Esophagus muscularis mucosa (tissue), 4 donors: ENCODE results near the gene RPS2.

ENCODE experiments used
- EP300 ChIP-seq: sonication (generic); formaldehyde crosslinking; IDR thresholded peaks from one replicate; pipeline ENCODE4 v1.6.1; 2017; ENCODE audit warnings: antibody characterized with exemption
- POLR2A ChIP-seq: fragments of 450-650 bp; IDR thresholded peaks from one replicate; pipeline ENCODE4 v1.6.1; 2017; ENCODE audit warnings: antibody characterized with exemption, moderate library complexity, mild to moderate bottlenecking, low read depth
- POLR2AphosphoS5 ChIP-seq, 2 donors: sonication (generic); formaldehyde crosslinking; IDR thresholded peaks; one replicate each; pipeline ENCODE4 v1.6.1; 2017; ENCODE audit warnings: antibody characterized with exemption in 2 of 2
- TF ChIP-seq, protein P1 (sequence below), 3 experiments: fragments of 200-600 bp in 2 of 3; fragments of 450-650 bp in 1 of 3; sonication (generic) in 2 of 3; IDR thresholded peaks; one replicate each; pipeline ENCODE4 v1.5.1; 2017 to 2019; ENCODE audit warnings: antibody characterized with exemption in 3 of 3, mild to moderate bottlenecking in 2 of 3, moderate library complexity in 1 of 3

DNA sequence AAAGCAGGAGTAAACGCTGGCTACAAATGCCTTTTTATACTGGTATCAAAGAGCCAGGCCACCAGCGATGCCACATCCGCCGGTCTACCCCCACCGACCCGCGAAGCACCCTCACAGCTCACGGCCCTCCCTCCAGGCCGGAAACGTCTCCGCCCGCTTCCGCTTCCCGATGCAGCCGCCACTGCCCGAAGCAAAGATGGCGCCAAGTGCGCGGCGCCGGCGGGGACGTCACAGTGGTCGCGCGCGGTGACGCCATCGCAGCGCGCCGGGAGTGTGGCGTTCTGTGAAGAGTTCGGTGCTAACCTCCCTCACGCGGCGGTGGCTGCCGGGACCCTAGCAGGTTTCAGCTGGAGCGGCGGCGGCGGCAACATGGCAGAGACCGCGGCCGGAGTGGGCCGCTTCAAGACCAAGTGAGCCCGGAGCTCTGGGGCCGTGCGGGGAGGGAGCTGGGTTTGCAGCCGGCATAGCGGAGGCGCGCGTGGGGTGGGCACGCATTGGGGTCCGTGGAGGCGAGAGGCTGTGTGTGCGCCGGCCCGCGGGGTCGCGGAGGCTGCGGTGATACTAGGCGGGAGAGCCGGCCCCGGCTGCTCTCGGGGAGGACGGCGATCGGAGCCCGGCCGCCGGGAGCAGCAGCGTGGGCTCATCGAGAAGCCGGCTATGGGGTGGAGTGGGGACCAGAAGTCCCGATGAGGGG is 7.3 kb upstream of the RPS2 start, which contains the start of gene TBL3:
- TF ChIP-seq, protein P1, sequence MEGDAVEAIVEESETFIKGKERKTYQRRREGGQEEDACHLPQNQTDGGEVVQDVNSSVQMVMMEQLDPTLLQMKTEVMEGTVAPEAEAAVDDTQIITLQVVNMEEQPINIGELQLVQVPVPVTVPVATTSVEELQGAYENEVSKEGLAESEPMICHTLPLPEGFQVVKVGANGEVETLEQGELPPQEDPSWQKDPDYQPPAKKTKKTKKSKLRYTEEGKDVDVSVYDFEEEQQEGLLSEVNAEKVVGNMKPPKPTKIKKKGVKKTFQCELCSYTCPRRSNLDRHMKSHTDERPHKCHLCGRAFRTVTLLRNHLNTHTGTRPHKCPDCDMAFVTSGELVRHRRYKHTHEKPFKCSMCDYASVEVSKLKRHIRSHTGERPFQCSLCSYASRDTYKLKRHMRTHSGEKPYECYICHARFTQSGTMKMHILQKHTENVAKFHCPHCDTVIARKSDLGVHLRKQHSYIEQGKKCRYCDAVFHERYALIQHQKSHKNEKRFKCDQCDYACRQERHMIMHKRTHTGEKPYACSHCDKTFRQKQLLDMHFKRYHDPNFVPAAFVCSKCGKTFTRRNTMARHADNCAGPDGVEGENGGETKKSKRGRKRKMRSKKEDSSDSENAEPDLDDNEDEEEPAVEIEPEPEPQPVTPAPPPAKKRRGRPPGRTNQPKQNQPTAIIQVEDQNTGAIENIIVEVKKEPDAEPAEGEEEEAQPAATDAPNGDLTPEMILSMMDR (IDR thresholded peaks at IDR 0.05): peak in 1 of 3 experiments; percentile 42
- TF ChIP-seq POLR2AphosphoS5 (IDR thresholded peaks at IDR 0.05) (peak; percentile 99 to 100), EP300 (no peak), POLR2A (peak; percentile 89)
